Vagina (tissue), 2 donors: ENCODE measurements around the gene IL31RA. TPM values are rescaled to one million over a fixed set of nuclear protein-coding genes. Genes with fewer than 3 reads are reported as not detected.

Experiments
- DNase-seq, 2 donors: peaks; one replicate each; pipeline ENCODE4 v3.0.0-alpha.2; 2017; ENCODE audit errors: extremely low spot score in 2 of 2
- H3K27ac ChIP-seq: fragments of 200-600 bp; sonication (generic); one replicate; pipeline ENCODE4 v1.5.1; 2019
- H3K27me3 ChIP-seq: fragments of 200-600 bp; sonication (generic); one replicate; pipeline ENCODE4 v1.5.1; 2019
- H3K36me3 ChIP-seq, 2 donors: fragments of 200-600 bp; sonication (generic); one replicate each; pipeline ENCODE4 v1.5.1; 2017 to 2019
- H3K4me1 ChIP-seq: fragments of 200-600 bp; sonication (generic); one replicate; pipeline ENCODE4 v1.5.1; 2019
- H3K4me3 ChIP-seq, 2 donors: fragments of 200-600 bp; sonication (generic); 1 replicate in 1 of 2; 2 replicates in 1 of 2; pipeline ENCODE4 v1.5.1; 2016 to 2019
- H3K9me3 ChIP-seq: fragments of 200-600 bp; sonication (generic); one replicate; pipeline ENCODE4 v1.5.1; 2019
- POLR2A ChIP-seq, 2 donors: fragments of 450-650 bp; IDR thresholded peaks; one replicate each; pipeline ENCODE4 v1.6.1; 2017; ENCODE audit warnings: antibody characterized with exemption in 2 of 2, mild to moderate bottlenecking in 2 of 2, moderate library complexity in 2 of 2
- POLR2AphosphoS5 ChIP-seq, 2 donors: sonication (generic); formaldehyde crosslinking; IDR thresholded peaks; one replicate each; pipeline ENCODE4 v1.9.0; 2017; ENCODE audit warnings: antibody characterized with exemption in 2 of 2, mild to moderate bottlenecking in 2 of 2, low read depth in 1 of 2; ENCODE audit not compliant: insufficient read depth in 1 of 2
- intact Hi-C: fragments of 100-400 bp; cut with DNase I; formaldehyde crosslinking; loops from one replicate; pipeline ENCODE4 v1.15.1; 2023
- total RNA-seq: library from RNA; depleted of rRNA; stranded (reverse); fragments of >200 nt; gene quantifications from one replicate; pipeline ENCODE4 v1.2.3, GENCODE V29; 2016
- TF ChIP-seq, protein P1 (sequence below), 3 experiments: fragments of 450-650 bp in 2 of 3; fragments of 200-600 bp in 1 of 3; sonication (generic) in 1 of 3; IDR thresholded peaks; one replicate each; pipeline ENCODE4 v1.5.1; 2017 to 2019; ENCODE audit warnings: antibody characterized with exemption in 3 of 3, mild to moderate bottlenecking in 2 of 3, moderate library complexity in 2 of 3

IL31RA gene
- total RNA-seq, 1 donor from 2014 or later, result not detected

DNA sequence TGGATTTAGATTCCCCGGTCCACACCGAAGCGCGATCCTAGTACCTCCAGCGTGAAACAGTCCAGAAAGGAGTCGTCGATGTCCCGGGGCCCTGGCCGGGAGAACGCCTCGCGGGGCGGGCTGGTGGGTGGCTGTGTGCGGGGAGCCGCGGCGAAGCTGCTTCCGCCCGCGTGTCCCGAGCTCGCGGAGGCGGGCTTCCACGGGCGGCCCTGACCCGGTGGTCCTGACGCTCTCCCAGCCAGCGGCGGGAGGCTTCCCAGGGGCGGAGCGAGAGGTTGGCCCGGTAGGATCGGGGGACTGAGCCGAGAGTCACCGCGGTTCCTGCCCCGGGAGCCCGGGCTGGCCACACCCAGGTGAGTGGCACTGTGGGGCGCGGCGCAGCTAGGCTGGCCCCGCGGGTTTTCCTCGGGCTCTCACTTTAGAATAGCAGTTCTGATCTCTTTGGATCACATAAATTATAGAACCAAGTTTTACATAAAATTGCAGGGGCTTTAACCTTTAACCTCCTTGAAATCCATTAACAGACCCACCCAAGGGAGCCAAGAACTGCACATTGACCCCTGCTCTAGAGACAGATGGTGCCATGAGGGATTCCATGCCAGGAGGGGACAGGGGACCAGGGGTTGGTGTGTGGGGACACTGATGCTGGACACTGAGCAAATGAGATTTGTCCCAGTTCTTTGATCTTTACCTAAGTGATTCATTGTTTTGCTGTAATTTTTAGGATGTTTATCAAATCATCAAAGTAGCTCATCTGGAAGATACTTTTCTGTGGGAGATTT lies 29.2 kb upstream of the IL31RA start:
- TF ChIP-seq, protein P1, sequence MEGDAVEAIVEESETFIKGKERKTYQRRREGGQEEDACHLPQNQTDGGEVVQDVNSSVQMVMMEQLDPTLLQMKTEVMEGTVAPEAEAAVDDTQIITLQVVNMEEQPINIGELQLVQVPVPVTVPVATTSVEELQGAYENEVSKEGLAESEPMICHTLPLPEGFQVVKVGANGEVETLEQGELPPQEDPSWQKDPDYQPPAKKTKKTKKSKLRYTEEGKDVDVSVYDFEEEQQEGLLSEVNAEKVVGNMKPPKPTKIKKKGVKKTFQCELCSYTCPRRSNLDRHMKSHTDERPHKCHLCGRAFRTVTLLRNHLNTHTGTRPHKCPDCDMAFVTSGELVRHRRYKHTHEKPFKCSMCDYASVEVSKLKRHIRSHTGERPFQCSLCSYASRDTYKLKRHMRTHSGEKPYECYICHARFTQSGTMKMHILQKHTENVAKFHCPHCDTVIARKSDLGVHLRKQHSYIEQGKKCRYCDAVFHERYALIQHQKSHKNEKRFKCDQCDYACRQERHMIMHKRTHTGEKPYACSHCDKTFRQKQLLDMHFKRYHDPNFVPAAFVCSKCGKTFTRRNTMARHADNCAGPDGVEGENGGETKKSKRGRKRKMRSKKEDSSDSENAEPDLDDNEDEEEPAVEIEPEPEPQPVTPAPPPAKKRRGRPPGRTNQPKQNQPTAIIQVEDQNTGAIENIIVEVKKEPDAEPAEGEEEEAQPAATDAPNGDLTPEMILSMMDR (IDR thresholded peaks at IDR 0.05), result no peak
- TF ChIP-seq POLR2A (IDR thresholded peaks at IDR 0.05) (no peak), POLR2AphosphoS5 (IDR thresholded peaks at IDR 0.05; ENCODE audit: insufficient read depth in 1 of 2, low read depth in 1 of 2) (no peak)
- intact Hi-C loops, result no loop called here
- no peaks in the 10 kb centered on the region for H3K36me3 ChIP-seq
- no peak overlapping the region for H3K27ac ChIP-seq
- peaks cover 11% of the 10 kb centered on the region for H3K4me1 ChIP-seq
- H3K27me3 ChIP-seq, result no peaks in the 10 kb centered on the region
- H3K4me3 ChIP-seq, result peak overlapping the region; percentile 26 to 40
- no peaks in the 10 kb centered on the region for H3K9me3 ChIP-seq
- no peak for DNase-seq

DNA sequence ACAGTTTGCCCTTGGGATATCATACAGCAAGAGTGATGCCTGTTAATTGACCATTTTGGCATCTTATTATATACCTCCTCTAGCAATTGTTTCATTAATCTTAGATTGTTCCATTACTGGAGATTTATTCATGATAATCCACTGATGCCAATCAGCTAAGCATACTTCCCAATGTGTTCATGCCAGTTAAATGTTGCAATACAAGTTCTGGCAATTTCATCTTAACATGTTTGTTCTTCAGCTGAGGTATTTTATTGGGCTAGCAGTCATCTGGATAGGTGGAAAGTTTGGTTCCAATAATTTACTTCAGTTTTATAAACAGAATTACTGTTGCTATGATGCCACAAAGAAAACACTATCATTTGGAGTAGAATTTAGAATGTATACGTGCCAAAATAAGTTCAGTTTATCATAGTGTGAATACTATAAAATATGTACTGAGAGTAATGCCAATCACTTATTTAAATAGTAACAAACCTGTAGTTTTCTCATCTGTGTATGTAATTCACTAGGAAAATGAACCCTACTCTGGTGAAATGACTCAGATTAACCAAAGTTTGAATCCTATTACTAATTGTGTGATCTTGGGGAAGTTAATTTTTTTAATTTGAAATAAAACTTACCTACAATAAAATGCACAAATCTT lies 27.9 kb upstream of the IL31RA start:
- H3K9me3 ChIP-seq, result no peaks in the 10 kb centered on the region
- no peak for DNase-seq
- intact Hi-C loops, result no loop called here
- H3K27me3 ChIP-seq, result no peaks in the 10 kb centered on the region
- no peak overlapping the region for H3K4me3 ChIP-seq
- TF ChIP-seq, protein P1 (IDR thresholded peaks at IDR 0.05), result no peak
- peak in 1 of 2 donors; percentile 35 for TF ChIP-seq POLR2AphosphoS5 (IDR thresholded peaks at IDR 0.05; ENCODE audit: insufficient read depth in 1 of 2, low read depth in 1 of 2)
- no peaks in the 10 kb centered on the region for H3K36me3 ChIP-seq
- no peak overlapping the region for H3K27ac ChIP-seq
- H3K4me1 ChIP-seq, result peaks cover 11% of the 10 kb centered on the region

DNA sequence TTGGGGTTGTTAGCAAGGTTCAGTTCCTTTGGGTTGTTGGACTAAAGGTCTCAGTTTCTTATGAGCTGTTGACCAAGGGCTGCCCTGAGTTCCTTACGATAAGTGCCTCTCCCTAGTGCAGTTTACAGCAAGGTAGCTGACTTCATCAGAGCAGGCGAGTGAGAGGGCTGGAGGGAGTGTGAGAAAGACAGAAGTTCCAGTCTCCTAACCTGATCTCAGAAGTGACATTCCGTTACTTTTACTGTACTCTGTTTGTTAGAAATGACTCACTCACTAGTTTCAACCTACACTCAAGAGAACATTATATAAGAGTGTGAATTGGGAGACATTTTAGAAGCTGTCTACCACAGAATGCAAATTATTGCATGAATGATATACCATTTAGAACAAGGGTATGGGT lies 21.2 kb upstream of the IL31RA start:
- Histone ChIP-seq H3K27ac (no peak overlapping the region), H3K27me3 (no peaks in the 10 kb centered on the region), H3K4me3 (no peak overlapping the region), H3K36me3 (no peaks in the 10 kb centered on the region), H3K4me1 (no peaks in the 10 kb centered on the region), H3K9me3 (no peaks in the 10 kb centered on the region)
- intact Hi-C loops, result no loop called here
- no peak for DNase-seq
- no peak for TF ChIP-seq POLR2AphosphoS5 (IDR thresholded peaks at IDR 0.05; ENCODE audit: insufficient read depth in 1 of 2, low read depth in 1 of 2)
- no peak for TF ChIP-seq POLR2A (IDR thresholded peaks at IDR 0.05)
- TF ChIP-seq, protein P1 (IDR thresholded peaks at IDR 0.05), result no peak

DNA sequence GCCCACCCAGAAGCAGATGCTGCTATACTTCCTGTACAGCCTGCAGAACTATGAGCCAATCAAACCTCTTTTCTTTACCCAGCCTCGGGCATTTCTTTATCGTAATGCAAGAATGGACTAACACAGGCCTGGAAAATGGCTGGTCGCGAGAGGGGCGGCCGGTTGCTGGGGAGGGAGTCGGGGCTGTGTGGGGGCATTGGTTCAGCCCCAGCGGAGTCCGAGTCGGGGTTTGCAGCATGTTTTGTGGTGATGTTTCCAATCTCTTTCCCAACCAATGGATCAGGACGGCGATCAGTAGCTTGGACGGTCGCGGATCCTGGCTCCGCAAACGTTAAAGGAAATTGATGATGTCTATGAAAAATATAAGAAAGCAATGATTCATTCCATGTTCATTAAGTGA lies 18.7 kb upstream of the IL31RA start:
- TF ChIP-seq, protein P1 (IDR thresholded peaks at IDR 0.05), result no peak
- TF ChIP-seq POLR2A (IDR thresholded peaks at IDR 0.05) (no peak), POLR2AphosphoS5 (IDR thresholded peaks at IDR 0.05; ENCODE audit: insufficient read depth in 1 of 2, low read depth in 1 of 2) (no peak)
- intact Hi-C loops, result no loop called here
- no peaks in the 10 kb centered on the region for H3K4me1 ChIP-seq

DNA sequence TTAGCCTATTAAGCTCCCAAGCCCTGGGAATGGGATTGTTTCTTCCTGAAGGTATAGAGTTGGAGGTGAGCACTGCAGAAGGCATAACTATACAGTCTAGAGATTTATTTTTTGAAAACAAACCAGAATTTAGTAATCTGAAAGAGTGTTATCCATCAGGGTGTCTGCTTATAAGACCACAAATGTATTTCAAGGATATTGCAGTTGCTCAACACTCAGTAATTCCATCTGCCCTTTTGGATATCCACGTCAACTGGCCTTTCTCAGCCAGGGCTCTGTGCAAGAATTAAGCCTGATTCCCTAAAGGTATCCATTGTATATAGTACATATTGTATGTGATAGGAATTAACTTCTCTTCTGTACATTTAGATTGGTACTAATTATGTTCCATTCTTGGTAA lies 15.0 kb upstream of the IL31RA start:
- DNase-seq, result no peak
- H3K27me3 ChIP-seq, result no peaks in the 10 kb centered on the region
- intact Hi-C loops, result no loop called here
- H3K27ac ChIP-seq, result no peak overlapping the region
- H3K36me3 ChIP-seq, result no peaks in the 10 kb centered on the region
- H3K9me3 ChIP-seq, result no peaks in the 10 kb centered on the region
- no peak for TF ChIP-seq POLR2AphosphoS5 (IDR thresholded peaks at IDR 0.05; ENCODE audit: insufficient read depth in 1 of 2, low read depth in 1 of 2)
- no peak for TF ChIP-seq POLR2A (IDR thresholded peaks at IDR 0.05)
- TF ChIP-seq, protein P1 (IDR thresholded peaks at IDR 0.05), result no peak
- no peak overlapping the region for H3K4me3 ChIP-seq
- H3K4me1 ChIP-seq, result no peaks in the 10 kb centered on the region

More for the DNA sequence above, 18.7 kb upstream of the IL31RA start:
- H3K9me3 ChIP-seq, result no peaks in the 10 kb centered on the region
- DNase-seq, result no peak
- H3K4me3 ChIP-seq, result no peak overlapping the region
- H3K27me3 ChIP-seq, result no peaks in the 10 kb centered on the region
- no peaks in the 10 kb centered on the region for H3K36me3 ChIP-seq
- no peak overlapping the region for H3K27ac ChIP-seq
